HG02840 (cell line): ENCODE measurements around the gene NLGN1.

Experiments
- ATAC-seq: cut with Tn5 transposase; IDR thresholded peaks from one replicate; pipeline ENCODE4 v1.9.1; 2021; ENCODE audit warnings: mild to moderate bottlenecking, moderate library complexity, moderate number of reproducible peaks; ENCODE audit not compliant: unreplicated experiment, low FRiP score

Gene NLGN1

GRCh38 chr3:174120997-174121396 is 723.5 kb downstream of the NLGN1 start:
- no peak for ATAC-seq

- ATAC-seq, result no peak
Observed at GRCh38 chr3:174122411-174122810, 724.9 kb downstream of the NLGN1 start.

GRCh38 chr3:174125267-174125824 is 727.8 kb downstream of the NLGN1 start:
- ATAC-seq, result no peak

- no peak for ATAC-seq
Observed at GRCh38 chr3:174126990-174127758, 729.6 kb downstream of the NLGN1 start.

GRCh38 chr3:174132006-174132405 is 734.5 kb downstream of the NLGN1 start:
- no peak for ATAC-seq

- no peak for ATAC-seq
Observed at GRCh38 chr3:174132421-174133042, 735.0 kb downstream of the NLGN1 start.

- no peak for ATAC-seq
Observed at GRCh38 chr3:174146008-174146407, 748.5 kb downstream of the NLGN1 start.

- ATAC-seq, result no peak
Observed at GRCh38 chr3:174147798-174148197, 750.3 kb downstream of the NLGN1 start.

- ATAC-seq, result no peak
Observed at GRCh38 chr3:174153871-174154270, 756.3 kb downstream of the NLGN1 start.

- no peak for ATAC-seq
Observed at GRCh38 chr3:174156200-174156599, 758.7 kb downstream of the NLGN1 start.

- no peak for ATAC-seq
Observed at GRCh38 chr3:174158674-174159073, 761.1 kb downstream of the NLGN1 start.

- ATAC-seq, result no peak
Observed at GRCh38 chr3:174159604-174160003, 762.1 kb downstream of the NLGN1 start.

GRCh38 chr3:174162550-174162949 is 765.0 kb downstream of the NLGN1 start:
- ATAC-seq, result no peak

- no peak for ATAC-seq
Observed at GRCh38 chr3:174168026-174168425, 770.5 kb downstream of the NLGN1 start.

GRCh38 chr3:174168538-174169254 is 771.2 kb downstream of the NLGN1 start:
- ATAC-seq, result no peak

GRCh38 chr3:174169736-174170135 is 772.2 kb downstream of the NLGN1 start:
- no peak for ATAC-seq

GRCh38 chr3:174170248-174170647 is 772.7 kb downstream of the NLGN1 start:
- no peak for ATAC-seq

GRCh38 chr3:174186377-174186989 is 788.9 kb downstream of the NLGN1 start:
- no peak for ATAC-seq

- ATAC-seq, result no peak
Observed at GRCh38 chr3:174191380-174191779, 793.8 kb downstream of the NLGN1 start.

GRCh38 chr3:174191895-174192294 is 794.4 kb downstream of the NLGN1 start:
- ATAC-seq, result no peak

GRCh38 chr3:174192471-174192870 is 794.9 kb downstream of the NLGN1 start:
- ATAC-seq, result no peak
